Pancreas (tissue), 10 donors: Measurements from ENCODE around the gene FEN1. TPM values are rescaled to one million over a fixed set of nuclear protein-coding genes. Genes with fewer than 3 reads are reported as not detected.

Source experiments
- ATAC-seq, 4 donors: fragments of 200-7000 bp; cut with Tn5 transposase; one replicate each; pipeline versions ENCODE4 v1.8.0 to v1.9.1; 2020; ENCODE audit warnings: mild to moderate bottlenecking in 4 of 4, moderate library complexity in 4 of 4
- DNase-seq, 6 donors: peaks; one replicate each; pipeline ENCODE4 v3.0.0-alpha.2; 2020
- FAIRE-seq: peaks from 2 replicates; lab custom pipeline; 2012; peaks lifted over from hg19 to GRCh38; lab: Jason Lieb, UNC
- H3K27ac ChIP-seq, 4 donors: fragments of 200-600 bp; sonication (generic); 1 replicate in 3 of 4; 2 replicates in 1 of 4; pipeline versions ENCODE4 v1.5.0 to v1.8.0; 2020
- H3K27me3 ChIP-seq, 4 donors: fragments of 200-600 bp; one replicate each; pipeline ENCODE4 v1.8.0; 2021
- H3K36me3 ChIP-seq, 3 donors: fragments of 200-600 bp; sonication (generic) in 1 of 3; one replicate each; pipeline versions ENCODE4 v1.5.0 to v1.8.0; 2020 to 2021
- H3K4me1 ChIP-seq, 3 donors: fragments of 200-600 bp; one replicate each; pipeline ENCODE4 v1.8.0; 2021
- H3K4me3 ChIP-seq, 4 donors: fragments of 200-600 bp; sonication (generic) in 2 of 4; one replicate each; pipeline versions ENCODE4 v1.5.0 to v1.8.0; 2020 to 2021
- H3K9me3 ChIP-seq, 4 donors: fragments of 200-600 bp; one replicate each; pipeline ENCODE4 v1.8.0; 2021
- CTCF ChIP-seq, 4 donors: fragments of 200-600 bp; sonication (generic) in 3 of 4; IDR thresholded peaks; one replicate each; pipeline versions ENCODE4 v1.5.0 to v1.8.0; 2021; ENCODE audit warnings: antibody characterized with exemption in 4 of 4
- WGBS, 2 donors: extraction: QIAGEN DNeasy Blood & Tissue Kit; methylation state at CpG; one replicate each; pipeline ENCODE4 v1.1.7; 2013; 5-methylcytosine and 5-hydroxymethylcytosine counted together
- intact Hi-C, 3 donors: fragments of 100-400 bp; cut with DNase I; formaldehyde crosslinking; loops; one replicate each; pipeline versions ENCODE4 v1.11.1 to v1.14.2; 2022
- polyA plus RNA-seq, 2 donors: library from polyadenylated mRNA; stranded (reverse); fragments of 200-250 nt; gene quantifications; one replicate each; pipeline ENCODE4 v1.2.3, GENCODE V29; 2013
- total RNA-seq, 6 donors: library from RNA; stranded (reverse); fragmentation: NEBNext Ultra II Directional in 4 of 6; extraction: Animal tissue kit (Norgen Biotek cat#: 25700) in 4 of 6; gene quantifications; one replicate each; pipeline versions ENCODE4 v1.2.1 to v1.2.4, GENCODE V29; 2021 to 2023
- donor health status: healthy with polysubstance abuse.
- donor health status: DM: no; HTN: no; CAD: no; lungs with moderate emphysema.
- donor health status: DM: no; HTN: no; CAD: no.
- donor health status: control.
- donor health status: control.
- donor health status: Bipolar disorder and iron deficiency.
- donor health status: DM: yes; HTN: yes; CAD: no.
- donor health status: DM: no; HTN: no; CAD: no.
- donor health status: DM: no; HTN: no; CAD: no.
- donor health status: DM: yes; HTN: yes; CAD: no.

The FEN1 gene
- total and polyA plus RNA-seq, 8 donors: 2.3 to 7.3 (median 4.7) TPM

- no peak overlapping the region for H3K4me3 ChIP-seq
- WGBS, 2 donors: 89 to 91% methylated on average over 26 of the region's 26 CpGs
- no peak overlapping the region for H3K27ac ChIP-seq
- H3K9me3 ChIP-seq: no peaks in the 10 kb centered on the region
- intact Hi-C loops: no loop called here
- H3K4me1 ChIP-seq: peaks cover 12 to 26% (median 20%) of the 10 kb centered on the region in 3 donors
- TF ChIP-seq CTCF (IDR thresholded peaks at IDR 0.05): no peak
- no peaks in the 10 kb centered on the region for H3K27me3 ChIP-seq
- FAIRE-seq (no peak), ATAC-seq (no peak), DNase-seq (peak in 1 of 6 donors; percentile 54)
- no peaks in the 10 kb centered on the region for H3K36me3 ChIP-seq
These were observed 27.0 kb upstream of the FEN1 start for GRCh38 chr11:61765550-61766253.

GRCh38 chr11:61766353-61766841, 26.3 kb upstream of the FEN1 start:
- no peaks in the 10 kb centered on the region for H3K27me3 ChIP-seq
- H3K4me1 ChIP-seq: peaks cover 12 to 26% (median 20%) of the 10 kb centered on the region in 3 donors
- no peaks in the 10 kb centered on the region for H3K36me3 ChIP-seq
- no peak for TF ChIP-seq CTCF (IDR thresholded peaks at IDR 0.05)
- intact Hi-C loops: no loop called here
- no peak overlapping the region for H3K4me3 ChIP-seq
- H3K27ac ChIP-seq: no peak overlapping the region
- ATAC-seq (no peak), DNase-seq (peak in 1 of 6 donors; percentile 64), FAIRE-seq (no peak)
- no peaks in the 10 kb centered on the region for H3K9me3 ChIP-seq
- 81 to 82% methylated on average over 10 to 13 of the region's 13 CpGs for WGBS, 2 donors

GRCh38 chr11:61768376-61769076, 24.2 kb upstream of the FEN1 start:
- intact Hi-C loops: no loop called here
- Histone ChIP-seq H3K4me3 (no peak overlapping the region), H3K4me1 (peaks cover 15 to 28% (median 28%) of the 10 kb centered on the region in 3 donors), H3K9me3 (no peaks in the 10 kb centered on the region), H3K27ac (peak overlapping the region; percentile 59 to 73 (median 66)), H3K27me3 (no peaks in the 10 kb centered on the region), H3K36me3 (no peaks in the 10 kb centered on the region)
- WGBS, 2 donors: 44 to 48% methylated on average over 11 of the region's 11 CpGs
- peak; percentile 4 to 60 (median 26) for ATAC-seq
- no peak for TF ChIP-seq CTCF (IDR thresholded peaks at IDR 0.05)
- FAIRE-seq: no peak
- peak in 1 of 6 donors; percentile 61 for DNase-seq

GRCh38 chr11:61769169-61769920, 23.4 kb upstream of the FEN1 start:
- no peak for FAIRE-seq
- intact Hi-C loops: no loop called here
- Histone ChIP-seq H3K27me3 (no peaks in the 10 kb centered on the region), H3K4me3 (no peak overlapping the region), H3K9me3 (no peaks in the 10 kb centered on the region), H3K27ac (peak overlapping the region; percentile 59 to 73 (median 66)), H3K36me3 (no peaks in the 10 kb centered on the region), H3K4me1 (peaks cover 15 to 28% (median 26%) of the 10 kb centered on the region in 3 donors)
- WGBS, 2 donors: 23 to 36% methylated on average over 27 to 33 of the region's 33 CpGs
- TF ChIP-seq CTCF (IDR thresholded peaks at IDR 0.05): no peak
- peak in 2 of 6 donors; percentile 62 to 80 for DNase-seq
- ATAC-seq: peak; percentile 22 to 63 (median 54)
